SK-N-SH (cell line): ENCODE data around the gene MAPK10. TPM values are rescaled to one million over a fixed set of nuclear protein-coding genes. Genes with fewer than 3 reads are reported as not detected.

ENCODE experiments used
- CTCF ChIA-PET: fragments of 300-600, 350-600 bp; formaldehyde crosslinking; extraction: SDS; loops from one replicate; lab custom pipeline; 2021; lab: Yijun Ruan, JAX
- POLR2A ChIA-PET: fragments of 350-600 bp; sonication (Branson Sonifier 250); formaldehyde crosslinking; extraction: SDS; loops from one replicate; lab custom pipeline; 2020; ENCODE audit warnings: antibody characterized with exemption, inconsistent platforms; lab: Yijun Ruan, JAX
- DNase-seq: peaks from one replicate; pipeline ENCODE4 v3.0.0; 2012
- H2AFZ ChIP-seq: fragments of 200-600 bp; sonication (generic); 2 replicates; pipeline ENCODE4 v1.8.1; 2016; ENCODE audit warnings: antibody characterized with exemption, mild to moderate bottlenecking, low read depth
- H3F3A ChIP-seq: fragments of 200-600 bp; sonication (generic); replicated peaks from 2 replicates; pipeline ENCODE3; 2016; ENCODE audit warnings: antibody characterized with exemption, mild to moderate bottlenecking; ENCODE audit not compliant: insufficient read depth
- H3K27ac ChIP-seq, 2 experiments: fragments of 200-500 bp in 1 of 2; fragments of 200-600 bp in 1 of 2; sonication (Bioruptor generic) in 1 of 2; sonication (generic), shearing (Covaris generic) in 1 of 2; 2 replicates each; pipeline versions ENCODE4 v1.5.1 to v1.6.1; 2014 to 2016; ENCODE audit warnings: low read depth in 2 of 2, inconsistent platforms in 1 of 2, low read length in 1 of 2, mild to moderate bottlenecking in 1 of 2, mixed read lengths in 1 of 2
- H3K27me3 ChIP-seq: fragments of 200-600 bp; sonication (generic), shearing (Covaris generic); 2 replicates; pipeline ENCODE4 v1.6.1; 2016; ENCODE audit warnings: mixed run types; ENCODE audit not compliant: insufficient read depth
- H3K36me3 ChIP-seq, 2 experiments: fragments of 200-500 bp in 1 of 2; fragments of 200-600 bp in 1 of 2; sonication (Bioruptor generic) in 1 of 2; sonication (generic) in 1 of 2; replicated peaks in 1 of 2; 2 replicates each; pipeline versions ENCODE3 to v1.5.1; 2014 to 2016; ENCODE audit warnings: low read length in 1 of 2, mild to moderate bottlenecking in 1 of 2; ENCODE audit not compliant: insufficient read depth in 2 of 2, control insufficient read depth in 1 of 2
- H3K4me1 ChIP-seq, 2 experiments: fragments of 200-500 bp in 1 of 2; fragments of 200-600 bp in 1 of 2; sonication (Bioruptor generic) in 1 of 2; sonication (generic), shearing (Covaris generic) in 1 of 2; 2 replicates each; pipeline versions ENCODE4 v1.5.1 to v1.6.1; 2014 to 2016; ENCODE audit warnings: low read depth in 1 of 2, low read length in 1 of 2, mixed run types in 1 of 2; ENCODE audit not compliant: insufficient read depth in 2 of 2, control insufficient read depth in 1 of 2
- H3K4me2 ChIP-seq: fragments of 200-600 bp; sonication (generic), shearing (Covaris generic); 2 replicates; pipeline ENCODE4 v1.6.1; 2017; ENCODE audit warnings: mixed run types
- H3K4me3 ChIP-seq, 2 experiments: fragments of 200-500 bp in 1 of 2; fragments of 200-600 bp in 1 of 2; sonication (Bioruptor generic) in 1 of 2; sonication (generic), shearing (Covaris generic) in 1 of 2; 2 replicates each; pipeline versions ENCODE4 v1.5.1 to v1.8.1; 2014 to 2016; ENCODE audit warnings: low read depth in 2 of 2, inconsistent platforms in 1 of 2, low read length in 1 of 2, mild to moderate bottlenecking in 1 of 2, mixed read lengths in 1 of 2, moderate library complexity in 1 of 2
- H3K79me2 ChIP-seq: fragments of 200-600 bp; sonication (generic); 2 replicates; pipeline ENCODE4 v1.8.1; 2017; ENCODE audit warnings: mild to moderate bottlenecking; ENCODE audit not compliant: insufficient read depth
- H3K9ac ChIP-seq: fragments of 200-600 bp; sonication (generic); 2 replicates; pipeline ENCODE4 v1.6.1; 2017; ENCODE audit warnings: mixed run types
- H3K9me2 ChIP-seq: fragments of 200-600 bp; sonication (generic); 2 replicates; pipeline ENCODE4 v1.6.1; 2017; ENCODE audit warnings: mixed run types
- H3K9me3 ChIP-seq: fragments of 200-600 bp; sonication (generic); 2 replicates; pipeline ENCODE4 v1.6.1; 2017; ENCODE audit warnings: mixed run types, mild to moderate bottlenecking, moderate library complexity
- H4K20me1 ChIP-seq: fragments of 200-600 bp; sonication (generic); 2 replicates; pipeline ENCODE4 v1.6.1; 2017; ENCODE audit warnings: mild to moderate bottlenecking, mixed run types; ENCODE audit not compliant: insufficient read depth
- CTCF ChIP-seq: fragments of 200-600 bp; sonication (generic); IDR thresholded peaks from 2 replicates; pipeline ENCODE4 v1.6.1; 2017; ENCODE audit warnings: antibody characterized with exemption, mild to moderate bottlenecking, moderate library complexity
- EZH2phosphoT487 ChIP-seq: fragments of 200-600 bp; sonication (generic); IDR thresholded peaks from 2 replicates; pipeline ENCODE4 v1.6.1; 2017; ENCODE audit warnings: low read depth, mixed run types, mild to moderate bottlenecking, antibody characterized with exemption, moderate library complexity, borderline replicate concordance
- IRF3 ChIP-seq: fragments of 150-350 bp; IDR thresholded peaks from 2 replicates; pipeline ENCODE4 v1.6.1; 2016; ENCODE audit warnings: mild to moderate bottlenecking, low read depth, low read length
- MAX ChIP-seq: IDR thresholded peaks from 2 replicates; pipeline ENCODE4 v1.4.0; 2012; ENCODE audit warnings: low read depth
- MEF2A ChIP-seq: IDR thresholded peaks from 2 replicates; pipeline ENCODE4 v1.4.0; 2012; ENCODE audit warnings: low read depth, borderline replicate concordance
- NFIC ChIP-seq: IDR thresholded peaks from 2 replicates; pipeline ENCODE4 v1.4.0; 2012; ENCODE audit warnings: borderline replicate concordance
- PBX3 ChIP-seq: IDR thresholded peaks from 2 replicates; pipeline ENCODE4; 2012
- RFX5 ChIP-seq: IDR thresholded peaks from 2 replicates; pipeline ENCODE4 v1.6.1; 2012; ENCODE audit warnings: mild to moderate bottlenecking, improper control_type of control experiment, low read length
- SMC3 ChIP-seq: IDR thresholded peaks from 2 replicates; pipeline ENCODE4 v1.6.1; 2012; ENCODE audit warnings: low read depth, low read length, improper control_type of control experiment
- TEAD4 ChIP-seq: IDR thresholded peaks from 2 replicates; pipeline ENCODE4 v1.4.0; 2012; ENCODE audit warnings: mild to moderate bottlenecking, borderline replicate concordance; ENCODE audit not compliant: insufficient read depth
- USF1 ChIP-seq: IDR thresholded peaks from 2 replicates; pipeline ENCODE4 v1.4.0; 2012; ENCODE audit warnings: low read depth, borderline replicate concordance
- YY1 ChIP-seq: IDR thresholded peaks from 2 replicates; pipeline ENCODE4 v1.4.0; 2012; ENCODE audit warnings: low read depth, mild to moderate bottlenecking
- ZBTB33 ChIP-seq: IDR thresholded peaks from 2 replicates; pipeline ENCODE4 v1.4.0; 2012; ENCODE audit warnings: low read depth, borderline replicate concordance
- WGBS: methylation state at CpG from one replicate; pipeline ENCODE4 v1.1.6; 2017; ENCODE audit warnings: low lambda C conversion rate; 5-methylcytosine and 5-hydroxymethylcytosine counted together
- polyA plus RNA-seq, 3 experiments: library from polyadenylated mRNA; depleted of rRNA; stranded (reverse); fragments of >200 nt; gene quantifications; 2 replicates each; pipeline ENCODE4 v1.2.3, GENCODE V29; 2012

The MAPK10 gene
- polyA plus RNA-seq, 1 of the 3 experiments (the other 2 are of a cell fraction): 8.1 TPM

- H3K9me3 ChIP-seq: no peaks in the 10 kb centered on the region
- ChIA-PET POLR2A (no interaction called here), CTCF (no interaction called here)
- H4K20me1 ChIP-seq: no peaks in the 10 kb centered on the region
- peaks cover 0 to 4% of the 10 kb centered on the region in 2 experiments; a peak in 2 of 4 replicates for H3K4me1 ChIP-seq
- H3K79me2 ChIP-seq: no peaks in the 10 kb centered on the region
- H3K36me3 ChIP-seq: no peaks in the 10 kb centered on the region
- peaks cover 13% of the 10 kb centered on the region for H3F3A ChIP-seq
- DNase-seq: no peak
- no peaks in the 10 kb centered on the region for H3K27me3 ChIP-seq
- no peak overlapping the region for H3K27ac ChIP-seq
- H3K9me2 ChIP-seq: no peaks in the 10 kb centered on the region
- H3K9ac ChIP-seq: no peak overlapping the region
- H3K4me2 ChIP-seq: no peak overlapping the region
- WGBS: 92% methylated on average over 2 of the region's 2 CpGs
- TF ChIP-seq IRF3: no peak
- TF ChIP-seq CTCF: no peak
- TF ChIP-seq PBX3: no peak
- no peak for TF ChIP-seq USF1
- TF ChIP-seq, all 33 proteins: peak for 0
- no peak overlapping the region for H3K4me3 ChIP-seq
- peak overlapping the region; percentile 21; the same call in 1 of the 2 replicates for H2AFZ ChIP-seq
Observed at GRCh38 chr4:86089781-86090323, 270.0 kb downstream of the MAPK10 start.

- no peak overlapping the region for H3K4me2 ChIP-seq
- H3K9me3 ChIP-seq: no peaks in the 10 kb centered on the region
- H3K4me3 ChIP-seq: no peak overlapping the region
- CTCF ChIA-PET: no interaction called here
- POLR2A ChIA-PET: no interaction called here
- peaks cover 0 to 4% of the 10 kb centered on the region in 2 experiments; a peak in 2 of 4 replicates for H3K4me1 ChIP-seq
- WGBS: 95% methylated on average over 1 of the region's 1 CpG
- no peaks in the 10 kb centered on the region for H4K20me1 ChIP-seq
- H3K36me3 ChIP-seq: no peaks in the 10 kb centered on the region
- no peak overlapping the region for H3K27ac ChIP-seq
- no peak for DNase-seq
- H3K79me2 ChIP-seq: no peaks in the 10 kb centered on the region
- peaks cover 13% of the 10 kb centered on the region for H3F3A ChIP-seq
- H3K9me2 ChIP-seq: no peaks in the 10 kb centered on the region
- H3K27me3 ChIP-seq: no peaks in the 10 kb centered on the region
- H3K9ac ChIP-seq: no peak overlapping the region
- TF ChIP-seq EZH2phosphoT487 (no peak), TEAD4 (no peak), SMC3 (no peak), MAX (no peak), RFX5 (no peak), PBX3 (no peak), ZBTB33 (no peak), YY1 (no peak), MEF2A (no peak), NFIC (no peak), USF1 (no peak)
- no peak overlapping the region for H2AFZ ChIP-seq
Observed at GRCh38 chr4:86089053-86089452, 270.8 kb downstream of the MAPK10 start.
